ENCODE results near the gene RCOR1.
"Not testable (repeated sequence)": the region's sequence is repeated elsewhere in the genome, so short reads cannot be mapped to it uniquely, and the experiment has no call there.

The RCOR1 gene

DNA sequence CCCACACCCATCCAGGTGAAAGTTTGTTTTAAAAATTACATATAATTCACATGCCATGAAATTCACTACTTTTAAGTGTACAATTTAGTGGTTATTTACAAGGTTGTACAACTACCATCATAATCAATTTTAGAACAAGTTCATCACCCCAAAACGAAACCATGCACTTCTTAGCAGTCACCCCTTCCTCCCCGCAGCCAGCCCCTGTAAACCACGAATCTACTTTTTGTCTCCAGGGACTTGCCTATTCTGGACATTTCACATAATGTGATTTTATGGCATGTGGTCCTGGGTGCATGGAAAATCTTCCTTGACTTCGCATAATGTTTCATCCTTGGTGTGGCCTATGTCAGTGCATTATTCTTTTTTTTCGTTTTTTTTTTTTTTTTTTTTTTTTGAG, 165.6 kb downstream of the RCOR1 start:
- DNase-seq: no peak

DNA sequence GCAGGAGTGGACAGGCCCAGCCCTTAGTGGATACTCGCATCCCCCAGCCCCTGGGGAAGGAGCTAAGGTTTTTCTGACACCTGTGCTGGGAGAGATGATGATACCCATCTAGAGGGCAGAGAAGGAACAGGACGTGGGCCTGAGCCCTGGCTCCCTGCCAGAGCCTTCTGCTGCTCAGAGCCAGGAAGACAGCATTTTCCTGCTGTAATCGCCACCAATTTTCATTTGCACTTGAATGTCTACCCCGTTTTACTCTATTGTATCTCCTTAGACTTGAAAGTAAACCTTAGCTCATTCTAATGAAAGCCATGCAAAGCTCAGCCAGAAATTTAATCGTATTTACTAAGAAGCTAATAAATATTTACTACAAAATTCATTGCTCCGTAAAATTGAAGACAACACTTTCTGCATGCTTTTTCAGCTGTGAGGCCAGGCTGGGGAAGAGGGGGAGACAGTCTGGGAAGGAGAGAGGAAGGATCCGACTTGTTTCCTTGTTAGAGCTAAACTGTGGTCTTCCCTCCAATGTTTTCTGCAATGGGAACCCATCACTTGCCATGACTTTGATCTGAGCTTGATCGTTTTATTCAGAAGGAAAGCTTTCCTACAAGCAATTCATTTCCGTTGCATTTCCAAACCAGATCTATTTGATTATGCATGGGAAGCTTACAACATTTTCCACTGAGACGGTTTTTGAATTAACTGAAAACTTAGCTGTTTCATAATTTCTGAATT, 167.2 kb downstream of the RCOR1 start:
- no peak for DNase-seq

GRCh38 chr14:102760496-102761193, 168.2 kb downstream of the RCOR1 start:
- DNase-seq: no peak

DNA sequence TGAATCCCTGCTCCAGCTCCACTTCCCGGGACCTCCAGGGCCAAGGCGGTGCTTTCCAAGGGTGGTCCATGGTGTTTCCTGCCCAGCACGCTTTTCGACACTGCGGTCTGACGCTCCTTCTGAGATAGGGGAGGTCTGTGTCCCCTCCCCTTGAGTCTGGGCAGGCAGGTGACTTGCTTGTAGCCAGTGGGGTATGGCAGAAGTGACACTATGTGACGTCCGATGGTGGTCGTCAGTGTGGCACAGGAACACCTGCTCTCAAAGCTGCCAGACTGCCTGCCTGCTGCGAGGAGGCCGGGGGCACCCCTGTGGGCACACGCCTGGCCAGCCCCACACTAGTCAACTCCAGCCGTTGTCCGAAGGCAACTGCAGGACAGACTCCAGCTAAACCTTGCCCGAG, 168.8 kb downstream of the RCOR1 start:
- DNase-seq: no peak

DNA sequence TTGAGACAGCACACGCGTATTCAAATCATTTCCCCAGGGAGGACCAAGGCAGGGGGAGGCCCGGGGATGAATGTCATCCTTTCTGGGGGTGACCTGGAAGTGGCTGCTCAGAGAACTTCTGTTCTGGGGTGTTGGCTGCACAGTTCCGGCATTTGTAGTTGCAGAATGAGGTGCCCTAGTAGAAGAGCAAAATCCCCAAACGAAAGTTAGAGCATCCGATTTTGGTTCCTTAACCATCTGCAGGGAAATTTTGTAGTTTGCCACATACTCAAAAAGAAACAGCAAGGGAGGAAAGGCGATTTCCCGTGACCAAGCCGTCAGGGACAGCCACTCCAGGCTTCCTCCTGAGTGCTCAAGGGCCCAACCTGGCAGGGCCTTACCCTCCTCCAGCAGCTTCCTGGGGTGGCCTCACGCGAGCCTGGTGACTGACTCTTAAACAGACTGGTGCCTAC, 171.8 kb downstream of the RCOR1 start:
- DNase-seq: no peak

- DNase-seq: not testable (repeated sequence)
These were observed 173.3 kb downstream of the RCOR1 start for GRCh38 chr14:102765770-102766169.

GRCh38 chr14:102768223-102769048, 176.0 kb downstream of the RCOR1 start:
- DNase-seq: no peak

DNA sequence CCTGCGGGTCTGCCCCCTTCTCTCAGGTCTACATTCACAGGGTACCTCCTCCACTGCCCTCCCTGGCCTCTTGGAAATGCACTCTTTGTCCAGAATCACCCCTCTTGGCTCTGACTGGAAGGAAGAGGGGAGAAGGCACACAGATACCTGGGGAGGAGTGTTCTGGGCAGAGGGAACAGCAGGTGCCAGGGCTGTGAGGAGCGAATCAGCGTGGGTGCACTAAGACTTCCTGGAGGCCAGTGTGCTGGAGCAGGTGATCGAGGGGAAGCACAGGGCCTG, 176.5 kb downstream of the RCOR1 start:
- DNase-seq: no peak

DNA sequence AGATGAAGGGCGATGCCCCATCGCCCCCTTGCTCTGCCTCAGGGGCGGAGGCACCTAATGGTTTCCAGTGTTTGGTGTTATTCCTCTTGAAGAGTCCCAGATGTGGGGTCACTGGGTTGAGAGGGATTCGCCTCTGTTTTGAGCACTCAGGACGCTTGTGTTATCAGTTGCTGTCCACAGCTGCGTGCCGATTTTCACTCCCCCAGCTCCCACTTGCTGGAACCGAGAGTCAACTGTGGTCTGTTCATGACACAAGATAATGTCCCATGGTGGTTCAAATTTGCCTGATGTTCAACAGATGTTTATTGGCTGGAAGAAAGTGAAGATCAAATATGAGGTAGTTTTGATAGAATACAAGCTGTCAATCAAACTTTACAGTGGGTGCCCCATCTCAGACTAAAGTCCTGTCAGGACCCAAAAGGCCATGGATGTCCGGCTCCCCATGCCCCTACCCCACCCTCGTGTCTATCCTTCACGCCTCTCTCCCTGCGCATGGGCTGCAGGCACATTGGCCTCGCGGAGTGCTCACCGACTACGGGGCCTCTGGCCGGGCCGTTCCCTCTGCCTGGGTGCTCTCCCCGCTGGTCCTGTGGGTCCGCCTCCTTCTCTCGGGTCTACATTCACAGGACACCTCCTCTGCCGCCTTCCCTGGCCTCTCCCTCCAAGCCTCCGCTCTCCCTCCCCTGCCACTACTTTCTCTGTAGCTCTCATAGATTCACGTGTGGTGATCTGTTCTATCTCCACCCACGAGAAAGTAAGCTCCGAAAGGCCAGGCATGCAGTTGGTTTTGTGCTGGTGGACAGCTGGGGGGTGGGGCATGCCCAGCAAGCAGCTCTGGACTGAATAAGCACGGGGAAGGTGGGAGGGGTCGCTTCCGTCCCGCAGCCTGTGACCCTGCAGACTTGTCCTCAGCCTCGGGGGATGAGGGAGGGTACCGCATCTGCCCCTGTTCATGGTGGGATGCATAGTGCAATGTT, 178.0 kb downstream of the RCOR1 start:
- no peak for DNase-seq

- DNase-seq: no peak
These were observed 178.7 kb downstream of the RCOR1 start for GRCh38 chr14:102771144-102771543.

DNA sequence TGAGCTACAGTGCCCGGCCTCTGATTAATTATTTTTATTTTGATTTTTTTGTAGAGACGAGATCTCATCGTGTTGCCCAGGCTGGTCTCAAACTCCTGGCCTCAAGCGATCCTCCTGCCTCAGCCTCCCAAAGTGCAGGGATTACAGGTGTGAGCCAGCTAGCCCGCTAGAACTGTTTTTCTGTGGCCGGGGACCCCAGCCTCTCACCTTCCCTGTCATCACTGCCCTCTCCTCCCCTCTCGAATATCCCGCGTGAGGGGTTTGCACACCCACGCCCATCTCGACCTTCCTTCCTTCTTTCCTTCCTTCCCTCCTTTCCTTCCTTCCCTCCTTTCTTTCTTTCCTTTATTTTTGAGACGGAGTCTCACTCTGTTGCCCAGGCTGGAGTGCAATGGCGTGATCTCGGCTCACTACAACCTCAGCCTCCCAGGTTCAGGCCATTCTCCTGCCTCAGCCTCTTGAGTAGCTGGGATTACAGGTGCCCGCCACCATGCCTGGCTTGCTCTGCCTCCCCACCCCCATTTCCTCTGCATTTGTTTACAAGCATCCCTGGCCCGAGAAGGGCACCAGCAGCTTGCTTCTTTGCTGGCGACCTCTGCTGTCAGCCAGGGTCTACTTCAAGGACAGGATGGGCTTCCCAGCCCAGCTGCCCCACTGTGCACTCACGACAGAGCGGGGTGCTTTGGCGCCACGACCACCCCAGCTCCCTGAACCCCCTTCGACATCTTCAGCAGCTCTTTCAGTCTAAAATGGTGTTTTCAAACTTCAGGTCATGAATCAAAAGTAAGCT, 180.5 kb downstream of the RCOR1 start:
- DNase-seq: no peak

GRCh38 chr14:102774391-102775153, 182.1 kb downstream of the RCOR1 start:
- peak; percentile 61 for DNase-seq

DNA sequence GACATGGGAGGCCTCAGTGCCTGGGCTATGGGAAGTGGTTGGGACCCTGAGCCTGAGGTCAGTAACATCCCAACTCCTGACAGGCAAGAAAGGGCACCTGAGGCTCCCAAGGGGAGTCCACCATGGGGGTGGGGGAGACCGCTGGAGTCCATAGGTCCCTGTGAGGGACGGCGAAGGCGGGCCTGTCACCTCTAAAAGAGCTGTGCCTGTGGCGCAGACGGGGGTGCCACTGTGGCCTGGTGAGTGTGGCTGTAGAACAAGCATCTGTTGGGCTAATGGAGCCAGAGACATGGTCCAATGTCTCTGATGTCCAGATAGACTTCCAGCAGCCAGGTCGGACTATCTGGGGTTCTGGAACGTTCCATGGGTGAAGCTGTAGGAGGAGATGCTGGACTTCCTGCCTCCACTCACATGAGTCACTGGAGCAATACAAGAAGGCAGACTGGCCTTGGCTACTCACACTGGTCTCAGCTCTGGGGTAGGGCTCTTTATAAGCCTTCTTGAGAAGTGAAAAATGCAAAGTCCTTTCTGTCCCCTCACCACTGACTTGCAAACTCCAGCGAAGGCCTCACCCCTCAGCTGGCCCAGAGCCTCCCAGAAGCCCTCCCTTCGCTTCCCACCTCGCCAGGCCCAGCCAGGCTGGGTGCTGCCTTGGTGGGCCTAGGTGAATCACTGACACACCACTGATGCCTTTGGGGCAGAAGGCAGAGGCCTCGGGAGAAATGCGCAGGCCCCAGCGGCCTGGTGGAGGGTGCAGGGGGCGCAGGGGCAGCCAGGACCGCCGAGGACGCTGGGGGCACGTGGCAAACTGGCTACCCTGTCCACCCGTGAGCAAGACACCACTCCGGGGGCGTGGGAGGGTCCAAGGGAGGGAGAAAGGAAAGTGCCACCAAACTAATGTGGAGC, 183.7 kb downstream of the RCOR1 start:
- DNase-seq: no peak

- no peak for DNase-seq
These were observed 184.6 kb downstream of the RCOR1 start, which contains the start of gene TRAF3 for GRCh38 chr14:102776761-102777710. Gene TRAF3, plus strand, starts transcription at chr14:102777449. Its CDS starts 92,753 bp downstream, at chr14:102870202.

GRCh38 chr14:102777711-102778337, 185.4 kb downstream of the RCOR1 start:
- no peak for DNase-seq

DNA sequence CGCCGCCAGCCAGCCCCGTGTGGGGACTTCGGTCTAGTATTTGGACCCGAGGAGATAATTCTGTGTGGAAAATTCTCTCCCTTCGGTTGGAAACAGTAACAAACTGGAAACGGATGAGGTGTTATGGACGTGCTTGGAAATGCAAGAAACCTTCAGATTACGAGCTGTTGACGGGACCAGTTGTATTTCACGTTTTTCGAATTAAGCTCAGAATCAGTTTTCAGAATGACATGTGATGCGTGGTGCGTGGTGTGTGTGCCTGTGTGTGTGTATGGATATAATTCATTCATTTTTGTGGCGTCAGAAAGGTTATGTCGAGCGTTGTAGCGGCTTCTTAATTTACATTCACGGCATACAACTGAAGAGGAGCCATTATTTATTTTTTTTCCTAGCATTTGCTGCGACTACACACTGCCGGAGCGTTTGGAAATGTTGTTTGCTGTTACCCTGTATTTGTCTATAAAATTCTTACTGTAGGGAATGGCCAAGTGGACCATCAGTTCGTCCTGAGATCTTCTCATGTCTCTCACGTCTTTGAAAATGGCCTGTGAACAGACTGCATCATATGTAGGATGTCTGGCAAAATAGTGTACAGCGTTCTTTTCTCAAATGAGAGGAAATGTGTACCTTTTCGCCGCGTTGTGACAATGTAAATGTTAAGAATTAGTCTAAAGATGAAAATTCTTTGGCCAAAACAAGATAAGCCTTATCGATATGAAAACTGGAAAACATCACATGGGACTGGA, 186.1 kb downstream of the RCOR1 start:
- no peak for DNase-seq

DNA sequence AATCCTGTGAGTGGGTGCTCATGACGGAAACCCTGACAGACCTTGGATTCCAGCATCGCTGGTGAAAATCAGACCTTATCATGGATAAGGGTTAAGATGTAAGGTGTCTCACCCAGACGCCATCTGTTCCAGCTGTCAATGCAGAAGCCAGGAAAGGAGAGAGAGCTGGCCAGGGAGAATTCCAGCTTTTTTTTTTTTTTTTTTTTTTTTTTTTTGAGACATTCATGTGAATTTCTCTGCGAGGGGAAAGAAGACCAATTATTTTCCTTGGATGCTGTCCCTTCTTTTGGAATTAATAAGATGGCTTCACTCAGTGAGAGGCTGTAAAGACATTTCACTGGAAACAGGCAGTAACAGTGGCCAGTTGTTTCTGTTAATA, 186.6 kb downstream of the RCOR1 start:
- peak; percentile 29 for DNase-seq

All from NCI-H446 treated with DMSO at 0.1 percent for 48 hours (cell line).